ENCODE results near the gene RMRP. TPM values are rescaled to one million over a fixed set of nuclear protein-coding genes. Genes with fewer than 3 reads are reported as not detected.
A peak's percentile ranks its signal among the peaks of the same experiment; 100 is the strongest.

Gene RMRP
- total RNA-seq, 2 experiments from 2014 or later, result 10,694 to 13,592 TPM

DNA sequence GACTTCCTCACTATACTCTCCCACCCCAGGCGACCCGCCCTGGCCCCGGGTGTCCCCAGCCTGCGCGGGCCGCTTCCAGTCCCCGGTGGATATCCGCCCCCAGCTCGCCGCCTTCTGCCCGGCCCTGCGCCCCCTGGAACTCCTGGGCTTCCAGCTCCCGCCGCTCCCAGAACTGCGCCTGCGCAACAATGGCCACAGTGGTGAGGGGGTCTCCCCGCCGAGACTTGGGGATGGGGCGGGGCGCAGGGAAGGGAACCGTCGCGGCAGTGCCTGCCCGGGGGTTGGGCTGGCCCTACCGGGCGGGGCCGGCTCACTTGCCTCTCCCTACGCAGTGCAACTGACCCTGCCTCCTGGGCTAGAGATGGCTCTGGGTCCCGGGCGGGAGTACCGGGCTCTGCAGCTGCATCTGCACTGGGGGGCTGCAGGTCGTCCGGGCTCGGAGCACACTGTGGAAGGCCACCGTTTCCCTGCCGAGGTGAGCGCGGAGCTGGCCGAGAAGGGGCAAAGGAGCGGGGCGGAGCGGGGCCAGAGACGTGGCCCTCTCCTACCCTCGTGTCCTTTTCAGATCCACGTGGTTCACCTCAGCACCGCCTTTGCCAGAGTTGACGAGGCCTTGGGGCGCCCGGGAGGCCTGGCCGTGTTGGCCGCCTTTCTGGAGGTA, 18.0 kb upstream of the RMRP start:
- no peak overlapping the region for H3K27ac Mint-ChIP-seq
- no peaks in the 10 kb centered on the region for H3K9me3 Mint-ChIP-seq
- H3K36me3 Mint-ChIP-seq, result no peaks in the 10 kb centered on the region
- peaks cover 4% of the 10 kb centered on the region for H3K4me1 Mint-ChIP-seq (ENCODE audit: low read depth)
- intact Hi-C loops (cut with micrococcal nuclease), result no loop called here
- peaks cover 9% of the 10 kb centered on the region for H3K27me3 Mint-ChIP-seq
- H3K4me3 Mint-ChIP-seq, result peak overlapping the region; percentile 48
- ChIA-PET POLR2A (interaction anchor here (1.4 kb wide), 1 partner anchor 10 kb away, joined by 4 read pairs; the partner anchor contains the start of gene ARHGEF39), CTCF (interaction anchor here (0.6 to 2.9 kb wide), 4 partner anchors 11 to 228 kb away, joined by 3 to 10 read pairs (median 5); partner anchors contain the start of genes ARHGEF39, CCDC107 and RMRP)
- DNase-seq, result peak; percentile 59

DNA sequence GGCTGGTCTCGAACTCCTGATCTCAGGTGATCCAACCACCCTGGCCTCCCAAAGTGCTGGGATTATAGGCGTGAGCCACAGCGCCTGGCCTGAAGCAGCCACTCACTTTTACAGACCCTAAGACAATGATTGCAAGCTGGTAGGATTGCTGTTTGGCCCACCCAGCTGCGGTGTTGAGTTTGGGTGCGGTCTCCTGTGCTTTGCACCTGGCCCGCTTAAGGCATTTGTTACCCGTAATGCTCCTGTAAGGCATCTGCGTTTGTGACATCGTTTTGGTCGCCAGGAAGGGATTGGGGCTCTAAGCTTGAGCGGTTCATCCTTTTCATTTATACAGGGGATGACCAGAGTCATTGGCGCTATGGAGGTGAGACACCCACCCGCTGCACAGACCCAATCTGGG, 17.4 kb upstream of the RMRP start:
- peaks cover 4% of the 10 kb centered on the region for H3K4me1 Mint-ChIP-seq (ENCODE audit: low read depth)

DNA sequence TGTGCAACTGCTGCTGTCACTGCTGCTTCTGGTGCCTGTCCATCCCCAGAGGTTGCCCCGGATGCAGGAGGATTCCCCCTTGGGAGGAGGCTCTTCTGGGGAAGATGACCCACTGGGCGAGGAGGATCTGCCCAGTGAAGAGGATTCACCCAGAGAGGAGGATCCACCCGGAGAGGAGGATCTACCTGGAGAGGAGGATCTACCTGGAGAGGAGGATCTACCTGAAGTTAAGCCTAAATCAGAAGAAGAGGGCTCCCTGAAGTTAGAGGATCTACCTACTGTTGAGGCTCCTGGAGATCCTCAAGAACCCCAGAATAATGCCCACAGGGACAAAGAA, 16.2 kb upstream of the RMRP start:
- POLR2A ChIA-PET, result no interaction called here
- Mint-ChIP-seq H3K4me3 (no peak overlapping the region), H3K4me1 (ENCODE audit: low read depth) (peaks cover 4% of the 10 kb centered on the region), H3K27me3 (peaks cover 9% of the 10 kb centered on the region), H3K9me3 (no peaks in the 10 kb centered on the region), H3K27ac (no peak overlapping the region), H3K36me3 (no peaks in the 10 kb centered on the region)
- DNase-seq, result no peak
- intact Hi-C loops (cut with micrococcal nuclease), result no loop called here
- CTCF ChIA-PET, result interaction anchor here (0.6 to 2.9 kb wide), 3 partner anchors 9 to 63 kb away, joined by 3 to 10 read pairs (median 5); partner anchors contain the start of gene ARHGEF39

More for the DNA sequence above, 17.4 kb upstream of the RMRP start:
- Mint-ChIP-seq H3K9me3 (no peaks in the 10 kb centered on the region), H3K4me3 (peak overlapping the region; percentile 45), H3K27ac (no peak overlapping the region), H3K36me3 (no peaks in the 10 kb centered on the region), H3K27me3 (peaks cover 9% of the 10 kb centered on the region)
- ChIA-PET POLR2A (interaction anchor here (1.4 kb wide), 1 partner anchor 10 kb away, joined by 4 read pairs; the partner anchor contains the start of gene ARHGEF39), CTCF (interaction anchor here (2.2 to 2.9 kb wide), 2 partner anchors 10 to 21 kb away, joined by 7 to 10 read pairs; partner anchors contain the start of gene ARHGEF39)
- no peak for DNase-seq
- intact Hi-C loops (cut with micrococcal nuclease), result no loop called here

DNA sequence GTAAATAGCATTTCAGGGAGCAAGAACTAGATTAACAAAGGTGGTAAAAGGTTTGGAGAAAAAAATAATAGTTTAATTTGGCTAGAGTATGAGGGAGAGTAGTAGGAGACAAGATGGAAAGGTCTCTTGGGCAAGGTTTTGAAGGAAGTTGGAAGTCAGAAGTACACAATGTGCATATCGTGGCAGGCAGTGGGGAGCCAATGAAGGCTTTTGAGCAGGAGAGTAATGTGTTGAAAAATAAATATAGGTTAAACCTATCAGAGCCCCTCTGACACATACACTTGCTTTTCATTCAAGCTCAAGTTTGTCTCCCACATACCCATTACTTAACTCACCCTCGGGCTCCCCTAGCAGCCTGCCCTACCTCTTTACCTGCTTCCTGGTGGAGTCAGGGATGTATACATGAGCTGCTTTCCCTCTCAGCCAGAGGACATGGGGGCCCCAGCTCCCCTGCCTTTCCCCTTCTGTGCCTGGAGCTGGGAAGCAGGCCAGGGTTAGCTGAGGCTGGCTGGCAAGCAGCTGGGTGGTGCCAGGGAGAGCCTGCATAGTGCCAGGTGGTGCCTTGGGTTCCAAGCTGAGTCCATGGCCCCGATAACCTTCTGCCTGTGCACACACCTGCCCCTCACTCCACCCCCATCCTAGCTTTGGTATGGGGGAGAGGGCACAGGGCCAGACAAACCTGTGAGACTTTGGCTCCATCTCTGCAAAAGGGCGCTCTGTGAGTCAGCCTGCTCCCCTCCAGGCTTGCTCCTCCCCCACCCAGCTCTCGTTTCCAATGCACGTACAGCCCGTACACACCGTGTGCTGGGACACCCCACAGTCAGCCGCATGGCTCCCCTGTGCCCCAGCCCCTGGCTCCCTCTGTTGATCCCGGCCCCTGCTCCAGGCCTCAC, 15.6 kb upstream of the RMRP start, which contains the start of gene CA9:
CA9 (plus strand) TSS at position 797 of the 893 bp plus-strand sequence; CDS start at position 829, 32 bp downstream.
- intact Hi-C loops (cut with micrococcal nuclease), result no loop called here
- H3K4me1 Mint-ChIP-seq (ENCODE audit: low read depth), result peaks cover 4% of the 10 kb centered on the region
- POLR2A ChIA-PET, result no interaction called here
- H3K9me3 Mint-ChIP-seq, result no peaks in the 10 kb centered on the region
- H3K27me3 Mint-ChIP-seq, result peaks cover 9% of the 10 kb centered on the region
- CTCF ChIA-PET, result interaction anchor here (0.9 to 1.8 kb wide), 3 partner anchors 15 to 62 kb away, joined by 4 to 5 read pairs (median 5); partner anchors contain the start of genes CCDC107 and RMRP
- H3K36me3 Mint-ChIP-seq, result no peaks in the 10 kb centered on the region
- no peak within 1 kb of the TSS for H3K4me3 Mint-ChIP-seq
- DNase-seq, result no peak
- H3K27ac Mint-ChIP-seq, result no peak within 1 kb of the TSS

DNA sequence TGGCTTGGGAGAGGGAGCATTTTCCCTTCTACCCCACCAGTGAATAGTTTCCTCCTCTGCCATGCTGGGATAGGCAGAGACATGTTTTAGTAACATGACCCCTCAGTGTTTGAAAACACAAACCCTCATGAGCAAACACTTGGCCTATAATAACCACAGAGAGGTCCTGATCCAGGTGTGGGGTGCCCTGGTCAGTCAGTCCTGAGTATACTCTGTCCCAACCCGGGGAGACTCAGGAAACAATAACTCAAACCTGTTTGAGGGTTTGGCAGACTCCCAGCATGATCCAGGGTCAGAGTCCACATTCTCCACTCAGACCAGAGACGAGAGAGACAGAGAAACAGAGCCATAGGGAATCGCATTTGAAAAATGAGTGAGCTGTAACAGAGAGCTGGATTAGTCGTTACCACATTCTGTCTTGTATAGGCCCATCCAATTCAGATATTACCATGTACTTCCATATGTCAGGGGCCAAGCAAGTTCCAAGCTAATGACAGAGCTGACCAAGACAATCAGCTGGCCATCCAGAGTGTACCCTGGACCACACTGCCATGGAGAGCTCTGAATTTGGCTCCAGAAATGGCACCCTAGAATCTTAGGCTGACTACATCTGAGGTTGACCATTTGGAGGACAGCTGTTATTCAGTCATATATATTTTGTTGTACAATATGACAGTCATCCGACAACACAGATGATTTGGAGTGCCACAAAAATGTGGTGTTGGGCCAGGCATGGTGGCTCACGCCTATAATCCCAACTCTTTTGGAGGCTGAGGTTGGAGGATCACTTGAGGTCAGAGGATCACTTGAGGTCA, 11.7 kb upstream of the RMRP start:
- no peak overlapping the region for H3K27ac Mint-ChIP-seq
- H3K9me3 Mint-ChIP-seq, result no peaks in the 10 kb centered on the region
- no peak for DNase-seq
- ChIA-PET CTCF (interaction anchor here (0.7 to 3.2 kb wide), 5 partner anchors 11 to 163 kb away, joined by 3 to 14 read pairs (median 4); partner anchors contain the start of genes CCDC107 and RMRP), POLR2A (interaction anchor here (1.1 kb wide), 1 partner anchor 11 kb away, joined by 3 read pairs; the partner anchor contains the start of gene CCDC107)
- H3K36me3 Mint-ChIP-seq, result no peaks in the 10 kb centered on the region
- H3K4me1 Mint-ChIP-seq (ENCODE audit: low read depth), result peaks cover 11% of the 10 kb centered on the region
- intact Hi-C loops (cut with micrococcal nuclease), result no loop called here
- H3K4me3 Mint-ChIP-seq, result no peak overlapping the region
- H3K27me3 Mint-ChIP-seq, result peaks cover 3% of the 10 kb centered on the region

DNA sequence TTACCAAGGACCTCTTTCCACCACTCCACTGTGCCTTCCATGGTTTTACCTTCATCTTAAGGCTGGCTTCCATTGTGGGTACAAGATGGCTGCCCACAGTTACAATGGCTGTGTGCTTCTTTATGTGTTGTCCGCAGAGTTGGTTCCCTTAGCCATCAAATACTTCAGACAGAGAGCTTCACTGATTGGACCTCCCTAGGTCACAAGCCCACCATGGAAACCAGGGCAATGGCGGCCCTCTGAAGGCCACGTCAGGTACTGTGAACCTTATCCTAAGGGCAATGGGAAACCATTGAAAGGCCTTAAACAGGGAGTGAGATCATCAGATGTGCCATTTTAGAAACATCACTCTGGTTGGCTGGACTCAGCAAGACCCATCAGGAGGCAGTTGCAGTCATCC, 10.1 kb upstream of the RMRP start:
- Mint-ChIP-seq H3K9me3 (no peaks in the 10 kb centered on the region), H3K27me3 (no peaks in the 10 kb centered on the region), H3K4me3 (no peak overlapping the region), H3K36me3 (peaks cover 5% of the 10 kb centered on the region), H3K4me1 (ENCODE audit: low read depth) (peaks cover 22% of the 10 kb centered on the region), H3K27ac (no peak overlapping the region)
- intact Hi-C loops (cut with micrococcal nuclease), result no loop called here
- no peak for DNase-seq
- ChIA-PET CTCF (interaction anchor here (1.2 to 4.3 kb wide), 2 partner anchors 10 to 28 kb away, joined by 3 to 37 read pairs; partner anchors contain the start of genes CCDC107 and RMRP), POLR2A (no interaction called here)

DNA sequence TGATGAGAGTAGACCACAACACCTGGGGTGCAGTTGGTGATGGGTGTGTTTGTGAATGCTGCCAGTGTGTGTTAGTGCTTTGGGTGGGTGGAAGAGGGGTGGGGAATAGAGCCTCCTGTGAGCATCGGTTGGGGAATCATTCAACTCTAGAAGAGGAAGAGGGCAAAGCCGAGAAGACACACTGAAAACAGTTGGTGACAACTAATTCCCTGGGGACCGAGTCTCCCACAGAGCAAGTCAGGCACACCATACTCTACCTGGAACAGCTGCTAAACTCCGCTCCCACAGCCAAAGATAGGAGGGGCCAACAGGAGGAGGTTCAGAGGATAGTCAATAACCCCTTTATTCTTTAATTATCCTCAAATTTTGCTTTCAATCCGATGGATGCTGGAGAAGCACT, 8.7 kb upstream of the RMRP start:
- POLR2A ChIA-PET, result no interaction called here
- H3K36me3 Mint-ChIP-seq, result peaks cover 18% of the 10 kb centered on the region
- intact Hi-C loops (cut with micrococcal nuclease), result no loop called here

DNA sequence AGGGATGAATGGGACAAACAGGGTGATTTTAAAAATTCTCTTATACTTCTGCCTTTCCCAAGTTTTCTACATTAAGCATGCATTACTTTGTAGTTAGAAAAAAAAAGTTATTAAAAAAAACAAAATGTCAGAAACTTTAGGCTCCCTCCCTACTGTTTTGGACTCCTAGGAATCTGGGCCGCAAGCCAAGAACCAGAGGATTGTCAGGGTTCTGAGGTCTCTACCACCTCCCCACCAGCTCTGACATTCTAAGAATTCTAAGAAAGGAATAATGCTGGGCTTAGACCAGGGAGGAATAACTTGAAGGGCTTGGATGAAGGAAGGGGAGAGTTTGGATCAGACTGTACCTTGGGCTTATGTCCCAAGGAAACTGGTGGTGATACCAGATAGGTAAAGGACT, 8.2 kb upstream of the RMRP start:
- ChIA-PET POLR2A (interaction anchor here (1.5 to 2.0 kb wide), 2 partner anchors 10 to 16 kb away, joined by 4 to 9 read pairs; partner anchors contain the start of gene SIT1), CTCF (interaction anchor here (1.1 to 12.1 kb wide), 8 partner anchors 9 to 148 kb away, joined by 3 to 101 read pairs (median 12); partner anchors contain the start of genes CREB3, HINT2, TESK1 and TLN1)
- Mint-ChIP-seq H3K27ac (no peak overlapping the region), H3K9me3 (no peaks in the 10 kb centered on the region), H3K27me3 (no peaks in the 10 kb centered on the region), H3K4me3 (peak overlapping the region; percentile 50), H3K36me3 (peaks cover 19% of the 10 kb centered on the region), H3K4me1 (ENCODE audit: low read depth) (peaks cover 40% of the 10 kb centered on the region)
- no peak for DNase-seq
- intact Hi-C loops (cut with micrococcal nuclease), result no loop called here

More for the DNA sequence above, 8.7 kb upstream of the RMRP start:
- no peak overlapping the region for H3K4me3 Mint-ChIP-seq
- peaks cover 36% of the 10 kb centered on the region for H3K4me1 Mint-ChIP-seq (ENCODE audit: low read depth)
- no peak for DNase-seq
- CTCF ChIA-PET, result interaction anchor here (1.1 to 4.3 kb wide), 4 partner anchors 9 to 148 kb away, joined by 3 to 37 read pairs (median 7); partner anchors contain the start of genes CCDC107, HINT2, RMRP and TESK1
- H3K9me3 Mint-ChIP-seq, result no peaks in the 10 kb centered on the region
- no peak overlapping the region for H3K27ac Mint-ChIP-seq
- no peaks in the 10 kb centered on the region for H3K27me3 Mint-ChIP-seq

DNA sequence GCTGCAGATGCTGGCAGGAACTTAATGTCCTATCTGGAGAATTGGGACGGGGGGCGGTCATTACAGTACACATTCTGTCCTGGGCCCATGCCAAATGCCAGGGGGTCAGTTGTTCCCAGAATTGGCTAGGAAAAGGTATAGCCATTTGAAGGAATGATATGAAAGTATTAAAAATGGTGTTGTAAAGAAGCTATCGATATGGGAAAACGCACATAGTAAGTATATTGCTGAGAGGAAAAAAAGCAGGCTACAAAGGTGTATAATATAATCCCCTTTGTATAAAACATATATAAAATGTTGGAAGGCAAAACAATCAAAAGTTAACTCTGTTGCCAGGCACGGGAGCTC, 7.6 kb upstream of the RMRP start:
- Mint-ChIP-seq H3K27ac (peak overlapping the region; percentile 73), H3K9me3 (no peaks in the 10 kb centered on the region), H3K4me1 (ENCODE audit: low read depth) (peaks cover 46% of the 10 kb centered on the region), H3K4me3 (peak overlapping the region; percentile 84), H3K36me3 (peaks cover 25% of the 10 kb centered on the region), H3K27me3 (no peaks in the 10 kb centered on the region)
- ChIA-PET POLR2A (interaction anchor here (1.3 to 2.0 kb wide), 4 partner anchors 10 to 66 kb away, joined by 4 to 9 read pairs (median 4); partner anchors contain the start of gene SIT1), CTCF (interaction anchor here (0.9 to 12.1 kb wide), 9 partner anchors 10 to 149 kb away, joined by 3 to 101 read pairs (median 11); partner anchors contain the start of genes CREB3, HINT2, TESK1 and TLN1)
- intact Hi-C loops (cut with micrococcal nuclease), result loop anchor here (2.0 kb wide), 2 partner anchors 19 to 23 kb away; partner anchors contain the start of gene TPM2
- no peak for DNase-seq

DNA sequence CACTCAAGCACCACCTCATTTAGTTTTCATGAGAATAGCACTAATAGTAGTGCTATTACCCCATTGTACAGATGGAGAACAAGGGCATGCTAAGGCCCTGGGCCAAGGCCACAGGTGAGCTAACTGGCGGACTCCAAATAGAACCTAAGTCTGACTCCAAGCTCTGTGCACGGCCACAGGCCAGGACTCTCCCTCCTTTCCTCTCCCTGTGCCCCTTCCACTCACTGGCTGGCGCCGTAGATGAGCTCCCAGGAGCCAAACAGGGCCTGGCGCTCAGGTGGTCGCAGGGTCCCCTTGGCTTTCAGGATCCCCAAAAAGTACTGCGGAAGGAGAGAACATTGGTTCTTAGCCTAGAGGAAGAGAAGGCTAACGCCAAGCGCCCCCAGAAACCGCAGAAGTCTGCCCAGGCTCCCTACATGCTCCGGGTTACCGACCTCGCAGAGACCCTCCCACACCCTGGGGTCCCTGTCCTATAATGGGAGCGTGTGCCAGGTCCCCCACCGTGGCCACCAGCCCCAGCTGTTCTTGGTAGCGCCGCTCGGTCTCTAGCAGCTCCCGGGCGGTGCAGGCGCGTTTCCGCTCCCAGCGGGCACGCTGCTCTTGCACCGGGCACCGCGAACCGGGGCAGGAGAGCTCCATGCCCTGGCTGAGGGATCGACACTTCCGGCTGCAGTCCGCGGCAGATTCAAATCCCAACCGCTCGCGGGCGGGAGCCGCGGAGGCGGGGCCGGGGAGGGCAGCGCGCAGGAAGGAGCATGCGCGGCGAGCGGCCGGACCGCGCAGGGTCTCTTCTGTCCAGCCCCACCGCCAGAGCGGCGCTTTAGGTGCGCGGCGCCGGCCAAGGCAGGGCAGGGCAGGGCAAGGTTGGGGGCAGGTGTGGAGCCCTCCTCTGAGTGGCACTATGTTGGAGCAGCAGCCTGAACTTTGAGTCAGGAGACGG, 7.0 kb upstream of the RMRP start, which contains the start of gene ARHGEF39:
ARHGEF39 (minus strand) TSS at position 665 of the 940 bp plus-strand sequence; CDS start at position 639, 26 bp downstream.
- no peaks in the 10 kb centered on the region for H3K9me3 Mint-ChIP-seq
- H3K27me3 Mint-ChIP-seq, result no peaks in the 10 kb centered on the region
- peaks cover 53% of the 10 kb centered on the region for H3K4me1 Mint-ChIP-seq (ENCODE audit: low read depth)
- peak; percentile 89 for DNase-seq
- peaks cover 31% of the 10 kb centered on the region for H3K36me3 Mint-ChIP-seq
- intact Hi-C loops (cut with micrococcal nuclease), result loop anchor here (2.0 kb wide), 2 partner anchors 18 to 24 kb away; partner anchors contain the start of gene TPM2
- POLR2A ChIA-PET, result interaction anchor here (0.8 to 2.0 kb wide), 6 partner anchors 11 to 68 kb away, joined by 3 to 9 read pairs (median 4); partner anchors contain the start of genes CREB3, SIT1 and TLN1
- CTCF ChIA-PET, result interaction anchor here (0.9 to 12.1 kb wide), 12 partner anchors 11 to 548 kb away, joined by 3 to 101 read pairs (median 8); partner anchors contain the start of genes CREB3, TESK1 and TLN1
- peak within 1 kb of the TSS; percentile 73 for H3K27ac Mint-ChIP-seq
- H3K4me3 Mint-ChIP-seq, result peak within 1 kb of the TSS; percentile 84
